ENCODE data around the gene CCDC13.

The CCDC13 gene

DNA sequence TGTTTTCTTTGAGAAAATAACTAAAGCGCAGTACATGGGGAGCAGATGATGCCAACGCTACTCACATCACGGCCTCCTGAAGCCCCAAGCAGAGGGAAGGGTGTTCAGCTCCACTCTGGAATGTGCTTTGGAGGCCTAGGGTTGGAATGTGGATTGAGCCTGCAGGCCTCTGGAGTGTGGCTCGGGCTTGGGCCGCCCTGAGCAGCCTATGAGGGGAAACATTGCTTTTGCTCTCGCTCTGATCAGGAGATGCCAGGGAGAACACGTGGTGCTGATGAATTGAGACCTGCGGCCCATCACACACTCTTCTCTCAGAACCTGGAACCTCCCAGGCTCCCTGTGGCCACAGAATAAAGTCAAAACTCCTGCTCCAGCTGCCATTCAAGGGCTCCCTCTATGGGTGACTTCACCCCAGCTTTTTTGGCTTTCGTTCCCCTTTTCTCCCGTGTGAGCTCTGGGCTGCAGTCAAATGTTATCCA lies 23.3 kb downstream of the CCDC13 start:
- DNase-seq, result no peak

DNA sequence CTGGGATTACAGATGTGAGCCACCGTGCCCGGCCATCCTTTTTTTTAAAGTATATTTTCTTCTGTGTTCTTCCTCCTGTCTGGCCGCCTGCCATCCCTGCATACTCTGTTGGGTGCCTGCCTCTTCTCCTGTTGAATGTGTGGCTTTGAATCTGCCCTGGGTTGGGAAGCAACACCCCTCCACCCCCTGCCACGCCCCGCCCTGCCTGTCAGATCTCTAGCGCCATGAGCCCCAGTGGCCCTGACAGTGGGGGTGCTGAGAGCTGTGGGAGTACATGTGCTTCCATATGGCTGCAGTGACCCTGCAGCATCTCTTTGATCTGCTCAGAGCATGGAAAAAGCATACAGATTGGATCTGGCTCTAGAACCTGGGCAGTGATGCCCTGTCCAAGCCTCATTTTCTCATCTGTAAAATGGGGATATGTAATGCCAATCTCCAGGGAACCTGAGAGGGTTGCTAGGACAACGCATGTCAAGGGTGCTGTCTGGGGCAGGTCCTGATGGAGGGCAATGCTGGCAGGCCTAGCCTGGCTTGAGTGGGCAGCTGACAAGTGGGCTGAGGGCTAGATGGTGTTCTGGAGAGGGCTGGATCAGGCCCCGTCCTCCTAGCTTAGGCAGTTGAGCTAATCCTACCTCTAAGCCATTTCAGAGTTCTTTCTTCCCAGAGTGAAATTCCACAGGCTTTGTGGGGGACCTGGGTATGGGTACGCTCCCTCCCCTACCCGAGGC lies 23.9 kb downstream of the CCDC13 start:
- DNase-seq, result no peak

DNA sequence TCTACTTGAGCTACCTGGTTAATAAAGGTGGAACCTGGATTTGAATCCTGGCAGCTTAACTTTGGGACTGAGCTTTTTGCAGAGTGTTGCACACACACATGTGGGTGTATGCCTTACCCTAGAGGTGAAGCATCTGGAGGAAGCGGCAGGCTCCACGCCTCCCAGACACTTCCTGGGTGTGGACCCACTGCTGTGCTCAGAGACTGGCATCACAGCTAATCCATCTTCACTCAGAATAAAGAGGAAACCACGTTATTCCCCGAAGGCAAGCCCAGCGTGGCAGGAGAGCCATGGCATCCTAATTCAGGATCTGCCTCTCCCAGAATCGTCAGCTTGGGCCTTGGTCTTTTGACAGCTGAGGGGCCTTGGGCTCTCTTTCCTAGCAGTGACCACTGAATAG lies 25.5 kb downstream of the CCDC13 start:
- DNase-seq, result no peak

DNA sequence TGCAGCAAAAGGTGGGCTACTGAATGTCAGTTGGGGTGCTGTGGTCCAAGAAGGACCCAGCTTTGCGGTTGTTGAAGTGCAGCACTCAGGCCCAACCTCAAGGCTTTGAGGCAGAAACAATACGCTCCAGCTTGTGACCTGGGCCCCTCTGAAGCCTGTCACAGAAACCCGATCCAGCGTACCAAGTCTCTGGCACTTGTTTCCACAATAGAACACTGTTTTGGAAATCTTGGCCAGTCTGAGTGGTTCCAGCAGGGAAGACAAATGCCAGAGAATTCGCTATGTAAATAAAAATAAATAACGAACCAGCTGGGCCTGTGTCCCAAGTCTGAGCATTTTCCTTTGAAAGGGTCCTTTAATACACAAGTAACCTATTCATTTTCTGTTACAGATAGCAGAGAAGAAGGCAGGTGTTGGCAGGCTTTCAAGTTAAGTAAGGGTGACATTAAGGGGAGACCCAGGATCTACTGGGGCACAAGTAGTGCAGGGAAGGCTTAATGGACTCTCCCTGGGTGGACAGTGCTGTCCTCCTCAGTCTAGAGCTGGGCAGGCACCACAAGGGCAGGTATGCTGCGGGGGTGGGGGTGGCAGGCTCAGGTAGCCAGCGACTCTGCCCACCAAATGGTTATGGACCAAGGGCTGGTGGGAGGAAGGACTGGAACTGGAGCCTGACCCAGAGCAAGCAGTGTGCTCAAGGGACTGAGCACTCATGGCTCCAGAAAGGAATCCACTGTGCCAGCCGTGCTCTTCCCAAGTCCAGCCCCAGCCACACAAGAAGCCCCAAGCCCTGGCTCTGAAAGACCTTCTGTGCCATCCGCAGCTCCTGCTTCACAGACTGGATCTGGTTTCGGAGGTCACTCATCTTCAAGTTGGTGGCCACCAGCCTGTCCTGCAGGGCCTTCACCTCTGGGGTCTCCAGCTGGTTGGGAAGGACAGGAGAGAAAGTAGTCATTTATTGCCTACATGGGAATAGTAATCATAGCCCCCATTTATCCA lies 26.3 kb downstream of the CCDC13 start:
- DNase-seq, result no peak

DNA sequence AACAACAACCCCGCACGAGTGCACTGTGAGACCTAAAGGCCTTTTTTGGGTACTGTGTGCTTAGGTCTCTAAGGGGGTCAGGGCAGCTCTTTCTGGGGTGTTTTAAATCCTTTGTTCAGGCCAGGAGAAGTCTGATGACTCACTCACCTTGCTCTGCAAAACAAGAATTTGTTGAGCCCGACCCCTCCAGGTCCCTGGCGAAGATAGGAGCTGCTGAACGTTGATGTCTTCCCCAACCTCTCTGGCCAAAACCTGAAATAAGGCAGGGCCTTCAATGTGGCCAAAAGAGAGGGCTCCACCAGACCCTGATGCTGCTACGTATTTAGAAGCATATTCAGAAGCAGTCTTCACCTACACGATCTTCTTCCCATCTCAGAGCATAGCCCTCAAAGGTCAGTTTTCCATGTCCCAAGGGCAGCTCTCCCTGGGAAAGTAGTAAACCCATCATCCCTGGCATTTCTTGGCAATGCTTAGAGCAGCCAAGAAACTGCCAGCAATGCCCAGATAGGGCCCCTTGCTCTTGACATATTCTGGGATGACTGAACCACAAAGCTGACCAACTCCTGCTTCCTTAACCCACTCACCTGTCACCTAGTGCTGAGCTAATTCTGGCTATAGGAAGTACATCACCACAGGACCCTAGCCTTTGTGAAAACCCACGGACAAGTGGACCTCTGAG lies 27.1 kb downstream of the CCDC13 start:
- DNase-seq, result no peak

DNA sequence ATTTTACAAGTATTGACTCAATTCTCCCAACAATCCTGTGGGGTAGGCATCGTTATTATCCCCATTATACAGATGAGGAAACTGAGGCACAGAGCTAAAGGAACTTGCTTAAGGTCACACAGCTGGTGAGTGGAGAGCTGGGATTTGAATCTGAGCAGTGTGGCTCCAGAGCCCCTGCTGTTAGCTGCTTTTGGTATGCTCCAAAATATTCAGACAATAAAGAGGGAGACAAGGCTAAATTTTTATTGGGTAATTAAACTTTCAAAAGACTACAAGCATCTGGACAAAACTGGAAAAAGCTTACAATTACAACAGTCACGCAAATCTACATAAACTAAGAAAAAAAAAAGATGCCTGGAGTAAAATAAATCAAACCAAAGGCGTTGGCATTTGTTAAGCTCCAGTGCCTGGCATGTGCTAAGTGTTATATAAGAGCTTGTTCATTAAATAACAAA lies 27.7 kb downstream of the CCDC13 start:
- DNase-seq, result no peak

DNA sequence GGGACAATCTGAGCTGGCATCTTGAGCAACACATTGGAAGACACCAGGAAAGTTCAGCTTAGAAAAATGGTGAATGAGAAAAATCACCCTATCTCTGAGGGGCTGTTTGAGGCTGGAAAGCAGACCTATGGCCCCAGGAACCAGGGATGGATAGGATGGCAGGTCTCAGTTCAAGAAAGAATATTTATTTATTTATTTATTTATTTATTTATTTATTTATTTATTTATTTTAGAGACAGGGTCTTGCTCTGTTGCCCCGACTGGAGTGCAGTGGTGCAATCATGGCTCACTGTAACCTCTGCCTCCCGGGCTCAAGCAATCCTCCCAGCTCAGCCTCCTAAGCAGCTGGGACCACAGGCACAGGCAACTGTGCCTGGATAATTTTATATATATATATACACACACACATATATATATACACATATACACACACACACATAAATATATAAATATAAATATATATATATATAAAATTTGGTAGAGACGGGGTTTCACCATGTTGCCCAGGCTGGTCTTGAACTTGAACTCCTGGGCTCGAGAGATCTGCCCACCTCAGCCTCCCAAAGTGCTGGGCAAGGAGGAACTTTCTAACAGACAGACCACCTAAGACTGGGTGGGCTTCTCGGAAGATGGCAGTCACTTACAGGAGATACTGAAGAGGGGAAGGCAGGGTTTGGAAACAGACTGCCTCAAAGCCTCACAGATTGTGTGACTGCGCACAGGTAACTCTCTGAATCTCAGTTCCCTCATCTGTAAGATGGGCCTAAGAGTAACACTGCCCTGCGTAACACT lies 29.7 kb downstream of the CCDC13 start:
- no peak for DNase-seq

DNA sequence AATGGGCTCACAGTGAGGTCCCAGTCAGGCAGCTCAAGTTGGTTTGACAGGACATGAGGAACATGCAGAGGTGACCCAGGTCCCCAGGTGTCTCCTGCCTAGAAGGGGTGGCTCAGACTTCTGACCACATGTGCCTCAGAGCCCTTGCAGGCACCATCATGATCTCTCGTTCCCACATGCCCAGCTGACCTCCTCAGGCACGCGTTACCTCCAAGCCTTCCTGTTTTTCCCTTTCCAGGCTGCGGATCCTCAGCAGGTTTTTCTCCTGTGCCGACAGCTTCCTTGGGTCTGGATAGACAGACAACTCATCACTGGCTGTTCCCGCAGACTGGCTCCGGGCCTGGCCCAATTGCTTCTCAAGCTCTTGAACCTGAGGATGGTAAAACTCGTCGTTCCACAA lies 30.4 kb downstream of the CCDC13 start:
- DNase-seq, result no peak

DNA sequence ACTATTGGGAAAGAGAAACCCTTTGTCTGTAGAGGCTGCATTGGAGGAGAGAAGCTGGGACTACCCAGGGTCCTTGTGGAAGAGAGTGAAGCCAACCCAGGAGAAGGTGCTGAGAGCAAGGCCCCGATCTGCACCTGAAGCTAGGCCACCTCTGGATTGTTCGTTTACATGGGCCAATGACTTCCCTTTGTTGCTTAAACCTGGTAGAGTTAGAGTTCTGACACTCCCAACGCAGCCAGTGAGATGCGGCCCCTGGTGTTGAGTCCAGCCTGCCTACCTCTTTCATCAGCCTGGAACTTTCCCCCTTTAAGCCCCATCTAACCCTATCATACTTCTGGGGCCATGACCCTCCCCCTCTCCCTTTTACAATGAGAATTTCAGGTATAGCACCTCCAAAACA lies 30.8 kb downstream of the CCDC13 start:
- DNase-seq, result no peak

DNA sequence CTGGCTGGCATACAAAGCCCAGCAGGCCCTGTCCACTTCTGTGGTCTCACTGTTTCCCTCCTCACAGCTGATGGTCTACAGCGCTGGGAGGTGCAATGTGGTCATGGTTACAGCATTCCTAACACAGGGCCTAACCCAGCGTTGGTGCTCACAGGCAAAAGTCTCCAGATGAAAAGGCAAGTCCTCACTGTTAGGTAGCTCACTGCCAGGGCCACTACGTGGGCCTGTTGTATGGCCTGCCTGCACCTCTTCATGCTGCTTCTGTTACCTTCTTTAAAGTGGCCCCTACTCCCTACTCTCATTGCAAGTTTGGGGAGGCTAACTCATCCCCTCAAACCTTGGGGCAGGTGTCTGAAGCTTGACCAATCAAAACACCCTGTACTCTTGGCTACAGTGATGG lies 31.3 kb downstream of the CCDC13 start:
- no peak for DNase-seq

DNA sequence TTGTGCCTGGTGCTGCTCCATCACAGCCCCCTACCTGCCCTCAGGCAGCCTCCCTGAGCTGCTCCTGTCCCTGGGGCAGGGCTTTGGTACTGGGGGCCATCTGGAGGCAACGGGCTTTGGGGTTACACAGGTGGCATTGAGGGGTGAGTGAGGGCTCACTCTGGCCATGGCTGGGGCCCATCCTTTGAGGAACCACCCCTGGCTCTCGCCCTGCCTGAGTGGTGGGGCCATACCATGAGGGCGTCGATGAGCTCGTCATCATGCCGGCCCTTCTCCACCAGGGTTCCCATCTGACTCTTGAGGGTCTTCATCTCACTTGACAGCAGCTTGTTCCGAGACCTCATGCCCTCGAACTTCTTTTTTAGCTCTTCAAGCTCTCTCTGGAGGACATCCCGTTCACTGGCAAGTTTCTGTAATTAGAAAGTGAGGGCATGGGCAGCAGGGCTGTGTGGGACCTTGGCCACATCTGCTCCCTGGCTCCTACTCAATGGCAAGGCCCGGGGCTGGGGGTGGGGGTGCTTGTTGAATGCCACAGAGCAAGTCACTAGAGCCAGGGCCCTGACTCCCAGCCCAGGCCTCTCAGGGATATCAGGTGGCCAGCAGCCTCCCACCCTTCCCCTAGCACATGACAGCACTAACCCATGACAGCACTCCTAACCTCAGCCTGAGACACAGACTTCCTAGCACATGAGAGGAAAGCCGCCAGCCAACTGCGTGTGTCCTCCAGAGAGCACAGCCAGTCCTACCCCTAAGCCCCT lies 33.5 kb downstream of the CCDC13 start:
- DNase-seq, result no peak

DNA sequence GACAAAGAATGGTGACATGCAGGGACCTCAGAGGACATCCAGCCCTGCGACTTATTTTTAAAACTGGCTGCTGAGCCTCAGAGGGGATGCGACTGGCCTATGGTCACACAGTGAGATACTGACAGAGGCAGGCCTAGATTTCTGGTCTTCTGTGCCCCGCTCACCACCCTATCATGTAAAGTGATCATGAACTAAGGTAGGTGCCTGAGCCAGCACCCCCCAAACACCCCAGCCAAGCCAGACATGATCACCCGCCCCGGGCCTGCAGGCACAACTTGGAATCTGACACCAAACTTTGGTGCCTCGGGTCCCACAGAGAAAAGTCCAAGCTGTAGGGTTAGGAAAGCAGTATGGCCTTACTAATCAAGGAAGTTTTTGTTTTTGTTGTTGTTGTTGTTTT lies 36.5 kb downstream of the CCDC13 start:
- DNase-seq, result no peak

DNA sequence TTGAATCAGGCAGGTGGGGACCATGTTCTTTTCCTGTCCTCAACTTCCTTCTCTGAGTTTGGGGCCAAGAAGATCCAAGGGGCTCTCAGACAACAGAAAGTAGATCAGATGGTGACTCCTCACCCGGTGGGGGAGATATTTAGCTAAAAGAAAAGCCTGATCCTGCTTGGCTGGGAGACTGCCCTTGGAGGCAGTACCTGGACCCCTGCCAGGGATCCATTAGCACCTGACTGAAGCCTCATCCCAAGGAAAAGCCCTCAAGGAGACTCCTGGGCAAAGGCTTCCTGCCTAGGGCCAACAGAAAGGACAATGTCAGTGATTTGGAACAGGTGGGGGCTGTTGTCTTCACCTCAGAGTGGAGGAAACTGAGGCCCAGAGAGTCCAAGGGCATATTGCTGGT lies 37.0 kb downstream of the CCDC13 start:
- no peak for DNase-seq

DNA sequence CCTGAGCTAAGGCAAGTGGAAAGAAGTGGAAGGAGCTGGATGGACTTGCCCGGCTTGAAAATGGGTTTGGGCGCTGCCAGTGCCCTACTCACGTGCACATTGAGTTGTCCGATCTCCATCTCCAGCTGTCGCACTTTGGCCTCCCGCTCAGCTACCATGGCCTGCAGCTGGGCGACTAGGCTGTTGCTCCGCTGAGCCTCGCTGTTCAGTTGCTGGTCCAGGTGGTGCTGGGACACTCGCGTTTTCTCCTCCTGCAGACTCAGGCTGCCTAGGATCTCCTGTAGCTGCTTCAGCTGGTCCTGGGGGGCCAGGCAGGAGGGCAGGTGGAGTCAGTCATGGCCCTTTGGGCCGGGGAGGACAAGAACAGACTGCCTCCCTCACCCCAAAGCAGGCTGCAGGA lies 37.4 kb downstream of the CCDC13 start:
- no peak for DNase-seq

DNA sequence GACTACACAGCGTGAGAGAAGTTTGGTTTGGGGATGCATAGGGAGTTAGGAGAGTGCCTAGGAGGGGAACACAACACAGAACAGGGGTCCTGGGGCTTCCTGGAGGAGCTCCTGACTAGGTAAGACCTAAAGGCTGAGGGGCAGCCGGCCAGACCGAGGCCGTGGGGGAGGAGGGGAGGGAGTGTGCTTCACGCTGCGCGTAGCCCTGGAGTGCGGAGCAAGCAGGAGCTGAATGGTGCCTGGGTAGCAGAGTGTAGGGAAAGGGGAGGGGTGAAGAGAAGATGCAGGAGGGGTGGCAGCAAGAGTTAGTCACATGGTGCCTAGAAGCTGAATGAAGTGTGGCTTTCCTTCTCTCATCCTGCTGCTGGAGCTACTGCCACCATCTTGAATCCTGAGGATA lies 38.0 kb downstream of the CCDC13 start:
- DNase-seq, result no peak

DNA sequence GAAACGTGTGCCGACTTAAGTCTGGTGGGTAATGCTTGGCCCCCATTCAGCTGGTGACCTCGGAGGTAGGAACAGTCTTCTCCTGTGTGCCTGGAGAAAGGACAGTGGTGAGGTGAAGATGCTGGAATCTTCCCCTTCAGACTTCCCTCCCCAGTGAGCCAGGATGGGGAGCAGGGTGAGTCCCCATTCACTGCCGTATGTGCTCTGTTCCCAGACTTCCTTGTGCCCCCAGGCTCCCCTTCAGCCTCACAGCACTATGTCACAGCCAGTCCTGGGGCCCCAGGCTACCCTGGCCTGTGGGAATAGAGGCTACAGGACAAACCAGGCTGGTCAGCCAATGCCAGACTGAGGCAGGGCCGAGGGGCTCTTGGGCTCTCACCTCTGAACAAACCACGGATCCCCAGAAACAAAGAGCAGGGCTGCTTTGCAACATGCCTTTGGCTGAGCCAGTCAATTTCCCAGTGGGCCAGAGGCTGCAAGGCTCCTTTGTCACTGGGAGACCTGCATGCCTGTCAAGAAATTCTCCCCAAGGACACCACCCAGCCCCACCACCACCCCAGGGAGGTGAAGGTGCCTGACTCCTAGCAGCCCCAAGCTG lies 38.7 kb downstream of the CCDC13 start:
- no peak for DNase-seq

DNA sequence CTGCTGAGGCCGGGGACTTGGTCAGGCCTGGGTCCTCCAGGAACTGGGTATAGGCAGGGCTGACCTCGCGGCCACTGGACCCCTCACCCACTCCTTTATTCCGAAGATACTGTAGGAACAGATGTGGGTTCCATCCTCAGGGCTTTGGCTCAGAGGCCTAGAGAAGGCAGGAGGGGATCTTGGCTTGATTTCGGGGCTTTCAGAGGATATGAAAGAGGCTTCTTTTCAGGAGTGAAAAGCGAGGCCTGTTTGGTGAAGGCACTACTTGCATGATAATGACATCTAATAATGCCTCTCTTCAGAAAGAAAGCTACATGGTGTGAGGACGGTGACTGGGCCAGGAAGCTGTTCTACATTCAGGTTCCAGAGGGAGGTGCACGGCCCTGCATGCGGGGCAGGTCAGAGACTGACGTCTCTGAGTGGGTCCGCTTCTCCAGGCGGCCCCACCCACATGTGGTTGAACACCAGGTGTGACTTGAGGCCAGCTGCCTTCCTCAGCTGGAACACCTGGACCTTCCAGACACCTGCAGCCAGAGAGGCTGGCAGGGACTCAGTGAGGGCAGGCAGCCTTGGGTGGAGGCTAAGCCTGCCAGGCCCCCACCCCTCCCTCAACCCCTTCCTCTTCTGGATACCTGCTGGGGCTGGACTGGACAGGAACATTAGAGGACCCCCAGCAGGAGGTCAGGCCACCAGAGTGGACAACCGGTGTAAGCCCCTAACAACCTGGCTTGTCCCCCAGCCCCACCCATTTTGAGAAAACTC lies 39.4 kb downstream of the CCDC13 start:
- DNase-seq, result no peak

DNA sequence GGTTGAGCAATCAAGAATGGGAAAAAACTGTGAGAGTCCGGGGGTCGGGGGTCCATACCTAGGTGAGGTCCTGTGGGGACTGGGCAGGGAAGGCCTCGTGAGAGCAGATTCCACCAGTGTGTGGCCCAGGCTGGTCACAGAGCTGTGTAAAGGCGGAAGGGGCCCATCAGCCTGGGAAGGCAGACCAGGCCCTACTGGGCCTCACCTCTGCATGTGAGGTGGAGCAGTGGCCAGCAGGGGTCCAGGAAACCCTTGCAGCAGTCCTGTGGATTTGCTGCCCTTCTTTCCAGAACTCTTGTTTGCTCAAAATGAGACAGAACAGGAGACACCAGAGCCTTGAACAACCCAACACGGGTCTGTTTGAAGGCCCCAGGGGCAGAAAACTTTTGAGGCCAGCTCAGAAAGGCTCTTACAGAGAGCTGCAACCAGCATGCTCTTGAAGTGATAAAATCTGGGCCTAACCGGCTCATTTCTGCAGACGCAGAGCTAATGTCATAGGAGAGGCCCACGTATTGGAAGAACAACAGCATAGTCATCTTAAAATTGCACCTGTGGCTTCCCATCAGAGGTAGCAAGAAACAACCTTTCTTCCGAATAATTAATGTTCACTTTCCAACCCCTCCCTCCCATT lies 40.1 kb downstream of the CCDC13 start:
- no peak for DNase-seq

DNA sequence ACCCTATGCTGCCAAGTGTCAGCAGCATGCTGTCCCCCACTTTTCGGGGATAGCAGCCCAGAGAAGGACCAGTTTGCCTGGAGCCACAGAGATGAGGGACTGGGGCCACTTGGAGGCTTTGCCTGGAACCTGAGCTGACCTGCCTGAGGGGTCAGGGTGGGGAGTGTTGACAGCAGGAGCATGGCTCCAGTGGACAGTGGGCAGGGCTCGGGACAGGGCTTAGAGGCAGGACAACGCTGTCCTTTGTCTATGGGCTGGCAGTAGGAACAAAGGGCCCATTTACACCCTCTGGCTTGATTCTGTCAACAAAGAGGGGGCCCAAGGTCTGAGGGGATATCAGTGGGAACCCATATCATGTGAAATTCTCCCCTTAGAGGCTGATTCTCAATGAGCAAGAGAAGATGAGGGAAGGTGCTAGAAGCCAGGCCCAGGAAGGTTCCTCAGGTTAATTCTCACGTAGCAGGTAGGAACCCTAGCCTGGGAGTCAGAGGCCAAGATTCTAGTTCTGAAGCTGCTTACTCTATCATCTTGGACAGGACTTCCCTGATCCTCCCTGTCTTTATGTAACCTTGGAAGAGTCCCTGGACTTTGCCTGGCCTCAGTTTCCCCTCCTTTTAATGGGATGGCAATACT lies 40.7 kb downstream of the CCDC13 start:
- no peak for DNase-seq

All from DMS153 (cell line).